Prostate gland (tissue), 2 donors: Measurements from ENCODE around the gene IDH3G.

Experiments
- CTCF ChIP-seq, 4 experiments: fragments of 200-600 bp in 2 of 4; fragments of 450-650 bp in 2 of 4; sonication (generic) in 2 of 4; IDR thresholded peaks; 1 replicate in 3 of 4; 2 replicates in 1 of 4; pipeline ENCODE4 v1.5.1; 2016 to 2019; ENCODE audit warnings: antibody characterized with exemption in 4 of 4, mild to moderate bottlenecking in 2 of 4, moderate library complexity in 2 of 4
- POLR2A ChIP-seq: fragments of 450-650 bp; IDR thresholded peaks from one replicate; pipeline ENCODE4 v1.6.1; 2016; ENCODE audit warnings: antibody characterized with exemption, mild to moderate bottlenecking

- no peak for TF ChIP-seq POLR2A
- no peak for TF ChIP-seq CTCF (IDR thresholded peaks at IDR 0.05)
Measured at GRCh38 chrX:153827903-153828302, 33.7 kb upstream of the IDH3G start.
